K562 (cell line): ENCODE data around the gene JSRP1. TPM values are rescaled to one million over a fixed set of nuclear protein-coding genes. Genes with fewer than 3 reads are reported as not detected.

Experiments
- ADNP ChIP-seq: fragments of 200-800 bp; sonication (Bioruptor generic); IDR thresholded peaks from 2 replicates; pipeline ENCODE4 v1.6.1; 2016; ENCODE audit warnings: missing genetic modification characterization, missing compliant biosample characterization
- MAX ChIP-seq: sonication (generic); formaldehyde crosslinking; IDR thresholded peaks from 2 replicates; pipeline ENCODE4 v1.9.0; 2022; ENCODE audit warnings: mild to moderate bottlenecking, missing genetic modification reagents
- polyA plus RNA-seq, 8 experiments: library from polyadenylated mRNA; depleted of rRNA in 4 of 8; stranded (reverse) in 5 of 8; unstranded in 3 of 8; fragments of >200 nt; fragmentation: Nextera tagmentation in 2 of 8; fragmentation: Illumina TruSeq in 1 of 8; extraction: Ambion mirVana in 2 of 8; extraction: Trizol in 1 of 8; gene quantifications; 2 replicates each; pipeline versions ENCODE4 v1.2.1 to v1.2.3, GENCODE V29; 2011 to 2014; ENCODE audit warnings: inconsistent platforms in 1 of 8, missing spikeins in 1 of 8
- total RNA-seq, 7 experiments: library from RNA; depleted of rRNA in 6 of 7; stranded (reverse); fragments of >200 nt in 6 of 7; fragmentation: Illumina TruSeq in 2 of 7; extraction: Trizol in 2 of 7; gene quantifications; 2 replicates each; pipeline versions ENCODE4 v1.2.1 to v1.2.3, GENCODE V29; 2011 to 2021; ENCODE audit warnings: low replicate concordance in 1 of 7
- TF ChIP-seq, protein P1 (sequence below): fragments of 450-650 bp; formaldehyde crosslinking; IDR thresholded peaks from 2 replicates; pipeline ENCODE4 v1.4.0; 2020; ENCODE audit warnings: mild to moderate bottlenecking, moderate library complexity
- TF ChIP-seq, protein P2 (sequence below): sonication (generic); formaldehyde crosslinking; IDR thresholded peaks from 2 replicates; pipeline ENCODE4 v1.8.0; 2022; ENCODE audit warnings: mild to moderate bottlenecking, missing genetic modification reagents

JSRP1 gene
- total and polyA plus RNA-seq, 9 of the 15 experiments (the other 6 are each of a cell fraction or from before 2014, with no cell fraction given), result 0.08 to 1.2 (median 0.51) TPM; not detected in 4

- TF ChIP-seq ADNP (tag), result no peak
- TF ChIP-seq, protein P1, sequence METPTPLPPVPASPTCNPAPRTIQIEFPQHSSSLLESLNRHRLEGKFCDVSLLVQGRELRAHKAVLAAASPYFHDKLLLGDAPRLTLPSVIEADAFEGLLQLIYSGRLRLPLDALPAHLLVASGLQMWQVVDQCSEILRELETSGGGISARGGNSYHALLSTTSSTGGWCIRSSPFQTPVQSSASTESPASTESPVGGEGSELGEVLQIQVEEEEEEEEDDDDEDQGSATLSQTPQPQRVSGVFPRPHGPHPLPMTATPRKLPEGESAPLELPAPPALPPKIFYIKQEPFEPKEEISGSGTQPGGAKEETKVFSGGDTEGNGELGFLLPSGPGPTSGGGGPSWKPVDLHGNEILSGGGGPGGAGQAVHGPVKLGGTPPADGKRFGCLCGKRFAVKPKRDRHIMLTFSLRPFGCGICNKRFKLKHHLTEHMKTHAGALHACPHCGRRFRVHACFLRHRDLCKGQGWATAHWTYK (CRISPR knock-in tag), result 0 out of 2 replicates have a peak, but pooled peaks have one; percentile 32
- 0 out of 2 replicates have a peak, but pooled peaks have one; percentile 37 for TF ChIP-seq MAX (CRISPR knock-in tag)
- TF ChIP-seq, protein P2, sequence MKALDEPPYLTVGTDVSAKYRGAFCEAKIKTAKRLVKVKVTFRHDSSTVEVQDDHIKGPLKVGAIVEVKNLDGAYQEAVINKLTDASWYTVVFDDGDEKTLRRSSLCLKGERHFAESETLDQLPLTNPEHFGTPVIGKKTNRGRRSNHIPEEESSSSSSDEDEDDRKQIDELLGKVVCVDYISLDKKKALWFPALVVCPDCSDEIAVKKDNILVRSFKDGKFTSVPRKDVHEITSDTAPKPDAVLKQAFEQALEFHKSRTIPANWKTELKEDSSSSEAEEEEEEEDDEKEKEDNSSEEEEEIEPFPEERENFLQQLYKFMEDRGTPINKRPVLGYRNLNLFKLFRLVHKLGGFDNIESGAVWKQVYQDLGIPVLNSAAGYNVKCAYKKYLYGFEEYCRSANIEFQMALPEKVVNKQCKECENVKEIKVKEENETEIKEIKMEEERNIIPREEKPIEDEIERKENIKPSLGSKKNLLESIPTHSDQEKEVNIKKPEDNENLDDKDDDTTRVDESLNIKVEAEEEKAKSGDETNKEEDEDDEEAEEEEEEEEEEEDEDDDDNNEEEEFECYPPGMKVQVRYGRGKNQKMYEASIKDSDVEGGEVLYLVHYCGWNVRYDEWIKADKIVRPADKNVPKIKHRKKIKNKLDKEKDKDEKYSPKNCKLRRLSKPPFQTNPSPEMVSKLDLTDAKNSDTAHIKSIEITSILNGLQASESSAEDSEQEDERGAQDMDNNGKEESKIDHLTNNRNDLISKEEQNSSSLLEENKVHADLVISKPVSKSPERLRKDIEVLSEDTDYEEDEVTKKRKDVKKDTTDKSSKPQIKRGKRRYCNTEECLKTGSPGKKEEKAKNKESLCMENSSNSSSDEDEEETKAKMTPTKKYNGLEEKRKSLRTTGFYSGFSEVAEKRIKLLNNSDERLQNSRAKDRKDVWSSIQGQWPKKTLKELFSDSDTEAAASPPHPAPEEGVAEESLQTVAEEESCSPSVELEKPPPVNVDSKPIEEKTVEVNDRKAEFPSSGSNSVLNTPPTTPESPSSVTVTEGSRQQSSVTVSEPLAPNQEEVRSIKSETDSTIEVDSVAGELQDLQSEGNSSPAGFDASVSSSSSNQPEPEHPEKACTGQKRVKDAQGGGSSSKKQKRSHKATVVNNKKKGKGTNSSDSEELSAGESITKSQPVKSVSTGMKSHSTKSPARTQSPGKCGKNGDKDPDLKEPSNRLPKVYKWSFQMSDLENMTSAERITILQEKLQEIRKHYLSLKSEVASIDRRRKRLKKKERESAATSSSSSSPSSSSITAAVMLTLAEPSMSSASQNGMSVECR, result peak; percentile 63; the same call in 1 of the 2 replicates
These were observed 20.7 kb downstream of the JSRP1 start (continued) for GRCh38 chr19:2235381-2236063.
